DLD1 (cell line): Measurements from ENCODE around the gene PFDN6.
"Not testable (repeated sequence)": the region's sequence is repeated elsewhere in the genome, so short reads cannot be mapped to it uniquely, and the experiment has no call there.

Source experiments
- in situ Hi-C: cut with HindIII; loops from 2 replicates; pipeline ENCODE4 v1.10.0; 2017; ENCODE audit warnings: low sequenced_read_pairs

Gene PFDN6

GRCh38 chr6:33273129-33273923 lies 16.1 kb upstream of the PFDN6 start:
- in situ Hi-C loops = loop anchor here (25.0 kb wide), 1 partner anchor 136 kb away; no protein-coding TSS in a partner anchor

GRCh38 chr6:33273924-33274902 lies 15.2 kb upstream of the PFDN6 start:
- in situ Hi-C loops = loop anchor here (25.0 kb wide), 1 partner anchor 137 kb away; no protein-coding TSS in a partner anchor

GRCh38 chr6:33275795-33276580 lies 13.4 kb upstream of the PFDN6 start:
- in situ Hi-C loops = not testable (repeated sequence)

GRCh38 chr6:33276581-33276863 lies 12.9 kb upstream of the PFDN6 start:
- in situ Hi-C loops = no loop called here

- in situ Hi-C loops = no loop called here
Observed at GRCh38 chr6:33276864-33277662, 12.3 kb upstream of the PFDN6 start, which contains the start of gene B3GALT4. Gene B3GALT4, plus strand, starts transcription at chr6:33277123. Its CDS starts 297 bp downstream, at chr6:33277420.

- in situ Hi-C loops = no loop called here
Observed at GRCh38 chr6:33277663-33278391, 11.6 kb upstream of the PFDN6 start.

GRCh38 chr6:33278392-33278741 lies 11.0 kb upstream of the PFDN6 start:
- in situ Hi-C loops = no loop called here

- in situ Hi-C loops = no loop called here
Observed at GRCh38 chr6:33278810-33279209, 10.6 kb upstream of the PFDN6 start.

GRCh38 chr6:33279257-33279695 lies 10.1 kb upstream of the PFDN6 start:
- in situ Hi-C loops = no loop called here

GRCh38 chr6:33279971-33280511 lies 9.4 kb upstream of the PFDN6 start:
- in situ Hi-C loops = no loop called here

- in situ Hi-C loops = no loop called here
Observed at GRCh38 chr6:33280539-33280938, 8.9 kb upstream of the PFDN6 start.

- in situ Hi-C loops = not testable (repeated sequence)
Observed at GRCh38 chr6:33285214-33285613, 4.2 kb upstream of the PFDN6 start.

- in situ Hi-C loops = no loop called here
Observed at GRCh38 chr6:33286946-33287914, 2.2 kb upstream of the PFDN6 start.

GRCh38 chr6:33288141-33288920 lies 1.1 kb upstream of the PFDN6 start:
- in situ Hi-C loops = no loop called here

- in situ Hi-C loops = no loop called here
Observed at GRCh38 chr6:33289784-33290315, 449 bp downstream of the PFDN6 start.

- in situ Hi-C loops = no loop called here
Observed at GRCh38 chr6:33290459-33290858, 1.1 kb downstream of the PFDN6 start.
